ENCODE data around the gene RTN4RL1. TPM values are rescaled to one million over a fixed set of nuclear protein-coding genes. Genes with fewer than 3 reads are reported as not detected.

Gene RTN4RL1
- total and polyA plus RNA-seq, 2 of the 4 experiments (the other 2 are of a cell fraction) = under 0.01 to 0.03 TPM

GRCh38 chr17:1890758-1891450 lies 134.2 kb downstream of the RTN4RL1 start:
- no peak overlapping the region for H2BK5ac ChIP-seq (ENCODE audit: low read depth, low read length, poor library complexity, severe bottlenecking)
- ChIA-PET POLR2A (ENCODE audit: unreplicated experiment) (no interaction called here), CTCF (no interaction called here)
- H3K36me3 ChIP-seq (ENCODE audit: control insufficient read depth, insufficient read depth, low read length) = peaks cover 28% of the 10 kb centered on the region
- H3K9me3 ChIP-seq (ENCODE audit: control insufficient read depth, insufficient read depth, low read length) = no peaks in the 10 kb centered on the region
- H3K4me3 ChIP-seq (ENCODE audit: insufficient read depth, low read depth, low read length) = no peak overlapping the region
- TF ChIP-seq RCOR1 (IDR thresholded peaks at IDR 0.05; ENCODE audit: insufficient replicate concordance, low read length) (no peak), BHLHE40 (IDR thresholded peaks at IDR 0.05; ENCODE audit: low read depth, low read length) (no peak), MAZ (IDR thresholded peaks at IDR 0.05; ENCODE audit: borderline replicate concordance, low read depth, low read length) (no peak), CTCF (conservative IDR thresholded peaks at IDR 0.05; ENCODE audit: low read depth, low read length) (no peak), RAD21 (IDR thresholded peaks at IDR 0.05; ENCODE audit: low read length) (no peak), NFE2L2 (IDR thresholded peaks at IDR 0.05; ENCODE audit: low read depth, low read length) (no peak), MAFK (IDR thresholded peaks at IDR 0.05; ENCODE audit: low read depth, low read length) (no peak), RFX5 (IDR thresholded peaks at IDR 0.05; ENCODE audit: low read depth, low read length) (no peak), ELK1 (IDR thresholded peaks at IDR 0.05; ENCODE audit: borderline replicate concordance, low read depth, low read length) (no peak), SMC3 (IDR thresholded peaks at IDR 0.05; ENCODE audit: low read depth, low read length) (no peak), FOS (IDR thresholded peaks at IDR 0.05; ENCODE audit: low read depth, low read length) (no peak), CHD1 (IDR thresholded peaks at IDR 0.05; ENCODE audit: low read depth, low read length) (no peak), MXI1 (IDR thresholded peaks at IDR 0.05; ENCODE audit: borderline replicate concordance, low read depth, low read length) (no peak), USF2 (IDR thresholded peaks at IDR 0.05; ENCODE audit: low read depth, low read length) (no peak)
- no peaks in the 10 kb centered on the region for H3K9me1 ChIP-seq (ENCODE audit: insufficient read depth, low read length)
- BruUV-seq (replicated peaks) = no TSS peak
- H3K27me3 ChIP-seq (ENCODE audit: control insufficient read depth, insufficient read depth, low read length) = no peaks in the 10 kb centered on the region
- no peak overlapping the region for H3K18ac ChIP-seq (ENCODE audit: low read depth, low read length)
- H4K8ac ChIP-seq (ENCODE audit: low read depth in 2 of 2, low read length in 2 of 2) = no peak overlapping the region
- no peak overlapping the region for H2AK9ac ChIP-seq (replicated peaks; ENCODE audit: low read depth, low read length, poor library complexity)
- DNase-seq = no peak
- no peaks in the 10 kb centered on the region for H3K4me1 ChIP-seq (ENCODE audit: control insufficient read depth, insufficient read depth, low read length)
- H4K20me1 ChIP-seq (ENCODE audit: insufficient read depth, low read length) = no peaks in the 10 kb centered on the region
- H3K56ac ChIP-seq (ENCODE audit: extremely low read depth, insufficient read depth, low read length) = no peak overlapping the region
- H2BK120ac ChIP-seq (ENCODE audit: low read depth, low read length) = no peak overlapping the region
- no peaks in the 10 kb centered on the region for H3K79me1 ChIP-seq (ENCODE audit: low read depth in 1 of 2, low read length in 2 of 2)
- H2BK20ac ChIP-seq (ENCODE audit: low read depth, low read length) = no peak overlapping the region
- WGBS, 2 experiments (ENCODE audit: extremely low coverage in 2 of 2, insufficient read length in 1 of 2) = 89% methylated on average over 12 of the region's 15 CpGs; no CpG with 5 or more reads in 1 of the 2 experiments
- H2AFZ ChIP-seq (replicated peaks; ENCODE audit: low read length, poor library complexity) = no peak overlapping the region
- no peak overlapping the region for H4K5ac ChIP-seq (ENCODE audit: low read depth, low read length)
- H3K9ac ChIP-seq (ENCODE audit: low read depth, low read length) = no peak overlapping the region
- no peak overlapping the region for H2AK5ac ChIP-seq (ENCODE audit: low read depth, low read length)
- no peak overlapping the region for H3K14ac ChIP-seq (replicated peaks; ENCODE audit: low read depth, low read length)
- no peak overlapping the region for H3K27ac ChIP-seq (ENCODE audit: insufficient read depth, low read length)
- no peak overlapping the region for H4K91ac ChIP-seq (ENCODE audit: insufficient read depth, low read depth, low read length)
- in situ Hi-C loops (cut with MboI; ENCODE audit: low sequenced_read_pairs) = no loop called here
- H2BK15ac ChIP-seq (ENCODE audit: low read depth, low read length) = no peak overlapping the region
- no peak overlapping the region for H3K23ac ChIP-seq (ENCODE audit: low read depth, low read length)
- intact Hi-C loops (cut with micrococcal nuclease) = no loop called here
- no peak overlapping the region for H3K4ac ChIP-seq (ENCODE audit: low read depth, low read length)
- dilution Hi-C loops (cut with HindIII; ENCODE audit: low sequenced_read_pairs, unreplicated experiment) = no loop called here
- H3K4me2 ChIP-seq (ENCODE audit: low read depth, low read length) = no peak overlapping the region
- ATAC-seq (ENCODE audit: low read depth) = no peak
